HG03045 (cell line): ENCODE results near the gene TMED1.

Experiments
- ATAC-seq: cut with Tn5 transposase; IDR thresholded peaks from one replicate; pipeline ENCODE4 v1.9.1; 2021; ENCODE audit warnings: mild to moderate bottlenecking, moderate library complexity; ENCODE audit not compliant: unreplicated experiment

The TMED1 gene

GRCh38 chr19:10832939-10833296 lies 3.1 kb downstream of the TMED1 start:
- no peak for ATAC-seq

GRCh38 chr19:10831987-10832938 lies 3.7 kb downstream of the TMED1 start:
- no peak for ATAC-seq

- no peak for ATAC-seq
These were observed 4.9 kb downstream of the TMED1 start for GRCh38 chr19:10830931-10831779.

- no peak for ATAC-seq
These were observed 5.6 kb downstream of the TMED1 start for GRCh38 chr19:10830370-10830769.

- ATAC-seq = no peak
These were observed 6.0 kb downstream of the TMED1 start for GRCh38 chr19:10829967-10830366.

- ATAC-seq = no peak
These were observed 6.8 kb downstream of the TMED1 start for GRCh38 chr19:10828981-10829821.

GRCh38 chr19:10826846-10827245 lies 9.2 kb downstream of the TMED1 start:
- no peak for ATAC-seq

GRCh38 chr19:10826231-10826630 lies 9.8 kb downstream of the TMED1 start:
- no peak for ATAC-seq

- no peak for ATAC-seq
These were observed 12.3 kb downstream of the TMED1 start for GRCh38 chr19:10823690-10824089.

GRCh38 chr19:10820173-10820572 lies 15.8 kb downstream of the TMED1 start:
- ATAC-seq = no peak

GRCh38 chr19:10819124-10820060 lies 16.6 kb downstream of the TMED1 start:
- no peak for ATAC-seq

GRCh38 chr19:10818301-10819123 lies 17.5 kb downstream of the TMED1 start:
- ATAC-seq = no peak

GRCh38 chr19:10817291-10818038 lies 18.5 kb downstream of the TMED1 start:
- ATAC-seq = no peak

- ATAC-seq = no peak
These were observed 19.3 kb downstream of the TMED1 start for GRCh38 chr19:10816691-10817090.

- ATAC-seq = no peak
These were observed 19.9 kb downstream of the TMED1 start for GRCh38 chr19:10815969-10816644.

- no peak for ATAC-seq
These were observed 20.9 kb downstream of the TMED1 start for GRCh38 chr19:10815007-10815536.

GRCh38 chr19:10812902-10813404 lies 23.1 kb downstream of the TMED1 start:
- ATAC-seq = no peak
